ENCODE measurements around the gene AK9.
"Not testable (repeated sequence)": the region's sequence is repeated elsewhere in the genome, so short reads cannot be mapped to it uniquely, and the experiment has no call there.

The AK9 gene

DNA sequence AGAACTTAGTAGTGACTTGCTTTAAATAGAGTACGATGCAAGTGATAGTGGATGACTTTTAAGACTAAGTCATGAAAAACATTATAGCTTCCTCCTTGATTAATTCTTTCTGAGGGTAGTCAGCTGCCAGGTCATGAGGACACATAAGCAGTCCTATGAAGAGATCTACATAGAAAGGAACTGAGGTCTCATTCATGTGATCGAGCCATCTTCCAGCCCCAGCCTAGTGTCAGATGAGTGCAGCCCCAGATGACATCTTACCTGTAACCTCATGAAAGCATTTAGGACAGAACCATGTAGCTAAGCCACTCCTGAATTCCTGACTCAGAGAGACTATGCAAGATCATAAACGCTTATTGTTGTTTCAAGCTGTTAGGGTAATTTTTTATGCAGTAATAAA lies 67.7 kb downstream of the AK9 start:
- DNase-seq (ENCODE audit: low read depth), result no peak

DNA sequence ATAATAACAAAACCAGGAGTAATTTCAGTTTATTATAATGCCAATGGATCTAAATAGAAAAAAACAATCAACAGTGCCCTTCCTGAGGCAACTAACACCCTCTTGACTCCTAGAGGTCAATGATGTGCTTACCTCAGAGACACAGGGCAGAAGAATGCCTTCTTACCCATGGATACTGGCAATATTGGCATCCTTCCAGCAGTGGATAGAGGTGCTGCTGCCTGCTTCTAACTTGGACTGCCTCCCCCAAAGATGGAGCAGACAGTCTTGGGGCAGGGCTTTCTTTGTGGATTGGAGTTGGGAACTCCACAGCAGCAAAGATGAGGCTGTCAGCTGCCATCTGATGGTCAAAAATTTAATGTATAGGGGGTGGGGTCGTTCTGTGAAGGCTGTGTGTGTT lies 78.7 kb downstream of the AK9 start:
- no peak for DNase-seq (ENCODE audit: low read depth)

DNA sequence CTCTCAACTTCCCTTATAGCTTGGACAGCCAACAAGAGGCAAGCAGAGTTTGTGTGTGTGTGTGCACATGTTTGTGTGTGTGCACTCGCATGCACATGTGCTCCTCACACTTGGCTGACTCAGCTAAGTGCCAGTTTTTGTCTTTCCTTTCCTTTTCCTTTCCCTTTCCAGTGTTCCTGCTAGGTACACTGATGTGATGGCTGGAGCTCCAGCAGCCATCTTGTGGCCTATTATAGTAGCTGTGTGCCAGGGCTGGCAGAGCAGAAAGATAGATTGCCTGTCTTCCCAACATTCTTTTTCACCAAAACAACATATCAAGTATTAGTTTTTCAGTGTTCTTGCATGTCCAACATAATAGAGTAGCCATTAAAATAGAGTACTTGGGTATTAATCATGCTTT lies 79.5 kb downstream of the AK9 start:
- DNase-seq (ENCODE audit: low read depth), result no peak

DNA sequence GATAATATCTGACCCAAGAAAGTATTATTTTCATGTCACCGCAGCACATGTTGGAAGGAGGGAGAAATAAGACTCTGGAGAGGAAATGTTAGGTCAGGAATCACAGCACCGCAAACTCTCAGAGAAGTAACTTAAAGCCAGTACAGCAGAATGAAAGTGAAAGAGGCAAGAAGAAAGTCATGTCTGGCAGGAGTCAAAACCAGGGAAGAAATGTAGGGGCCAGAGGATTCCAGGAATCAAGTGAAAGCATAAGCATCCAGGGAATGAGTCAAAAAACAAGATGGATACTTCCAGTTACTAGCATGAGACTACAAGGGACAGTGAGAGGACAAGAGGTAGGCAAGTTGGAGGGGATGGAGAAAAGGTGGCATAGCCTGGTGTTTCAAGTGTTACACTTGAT lies 80.4 kb downstream of the AK9 start:
- no peak for DNase-seq (ENCODE audit: low read depth)

DNA sequence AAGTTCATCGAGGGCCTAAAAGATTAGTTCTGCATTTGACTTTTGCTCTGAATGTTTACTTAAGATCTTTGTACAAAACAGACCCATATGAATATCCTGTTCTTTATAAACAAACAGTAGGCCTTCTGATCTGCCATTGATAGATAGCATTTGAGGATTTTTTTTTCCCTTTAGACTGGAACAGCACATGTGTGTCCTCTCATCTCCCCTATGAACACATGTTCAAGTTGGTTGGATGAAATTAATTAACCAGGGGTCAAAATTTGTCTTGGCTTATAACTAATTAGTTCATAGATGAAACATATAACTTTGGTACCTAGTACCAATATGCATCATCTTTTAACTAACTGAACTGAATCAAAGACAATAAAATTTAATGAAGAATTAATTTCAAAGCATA lies 81.3 kb downstream of the AK9 start:
- DNase-seq (ENCODE audit: low read depth), result no peak

DNA sequence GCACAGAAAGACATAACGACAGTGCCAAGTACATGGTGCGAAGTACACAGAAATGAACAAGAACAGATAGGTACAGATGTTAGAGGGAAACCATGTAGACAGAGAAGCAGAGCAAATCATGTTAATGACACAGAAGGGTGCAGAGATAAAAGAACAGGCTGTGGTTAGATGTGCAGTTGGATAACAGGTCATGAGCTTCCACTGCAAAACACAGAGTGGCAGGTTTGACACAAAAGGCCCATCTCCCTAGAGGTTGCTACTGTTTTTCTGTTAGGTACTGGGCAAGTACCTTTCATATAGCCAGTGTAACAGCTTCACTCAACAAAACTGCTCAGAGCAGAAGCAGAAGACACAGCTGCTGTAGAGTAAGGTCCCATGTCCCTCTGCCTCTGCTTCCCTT lies 84.6 kb downstream of the AK9 start:
- DNase-seq (ENCODE audit: low read depth), result no peak

DNA sequence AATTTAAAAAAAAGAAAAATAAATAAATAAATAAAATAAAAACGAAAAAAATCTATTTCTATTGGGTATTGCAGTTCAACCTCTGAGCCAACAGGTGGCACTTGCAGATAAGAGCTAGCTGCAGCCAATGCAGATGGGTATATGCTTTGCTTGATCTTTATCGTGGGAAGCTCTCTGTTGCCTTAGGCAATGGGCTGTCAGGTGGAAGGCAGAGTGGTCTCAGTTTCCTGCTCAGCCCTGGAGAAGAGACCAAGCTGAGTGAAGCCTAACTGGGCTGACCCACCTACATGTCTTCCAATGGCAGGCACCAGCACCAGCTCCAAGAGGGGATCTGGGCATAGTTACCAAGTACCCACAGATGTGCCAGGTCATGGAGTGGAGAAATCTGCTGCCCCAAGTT lies 95.0 kb downstream of the AK9 start:
- no peak for DNase-seq (ENCODE audit: low read depth)

DNA sequence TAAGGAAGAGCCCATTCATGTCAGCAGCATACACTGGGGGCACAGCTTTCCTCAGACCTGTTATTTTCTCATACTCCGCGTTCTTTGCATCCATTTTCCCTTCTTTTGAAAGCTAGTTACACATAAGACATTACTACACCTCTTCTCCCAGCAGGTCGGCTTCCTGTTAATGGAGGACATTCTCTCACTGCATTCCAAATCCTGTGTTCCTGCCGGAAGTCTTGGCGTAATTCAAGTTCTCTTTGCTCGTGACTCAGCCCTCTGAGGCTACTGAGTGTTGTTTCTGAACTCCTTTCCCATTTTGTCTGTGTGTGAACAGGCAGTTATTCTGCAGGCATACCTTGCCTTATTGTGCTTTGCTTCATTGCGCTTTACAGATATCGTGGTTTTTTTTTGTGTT lies 110.5 kb downstream of the AK9 start:
- DNase-seq (ENCODE audit: low read depth), result no peak

DNA sequence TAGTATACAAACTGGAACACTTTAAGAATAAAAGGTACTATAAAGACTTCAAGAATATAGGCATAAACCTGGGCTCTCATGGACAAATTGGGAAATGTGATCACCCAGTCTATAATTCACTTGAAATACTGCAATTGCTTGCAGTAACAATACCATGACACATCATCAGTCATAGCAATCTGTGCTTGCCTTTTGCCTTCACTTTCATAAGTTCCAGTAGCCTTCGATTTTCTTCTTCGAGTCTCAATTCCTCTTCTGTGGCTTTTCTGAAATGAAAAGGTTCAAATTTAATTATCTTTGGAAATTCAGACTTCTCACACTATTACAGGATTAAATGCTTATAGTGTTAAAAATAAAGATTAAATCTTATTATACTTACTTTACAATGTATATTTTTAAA lies 111.6 kb downstream of the AK9 start:
- DNase-seq (ENCODE audit: low read depth), result no peak

DNA sequence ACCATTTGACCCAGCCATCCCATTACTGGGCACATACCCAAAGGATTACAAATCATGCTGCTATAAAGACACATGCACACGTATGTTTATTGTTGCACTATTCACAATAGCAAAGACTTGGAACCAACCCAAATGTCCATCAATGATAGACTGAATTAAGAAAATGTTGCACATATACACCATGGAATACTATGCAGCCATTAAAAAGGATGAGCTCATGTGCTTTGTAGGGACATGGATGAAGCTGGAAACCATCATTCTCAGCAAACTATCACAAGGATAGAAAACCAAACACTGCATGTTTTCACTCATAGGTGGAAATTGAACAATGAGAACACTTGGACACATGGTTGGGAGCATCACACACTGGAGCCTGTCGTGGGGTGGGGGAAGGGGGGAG lies 121.1 kb downstream of the AK9 start:
- not testable (repeated sequence) for DNase-seq (ENCODE audit: low read depth)

DNA sequence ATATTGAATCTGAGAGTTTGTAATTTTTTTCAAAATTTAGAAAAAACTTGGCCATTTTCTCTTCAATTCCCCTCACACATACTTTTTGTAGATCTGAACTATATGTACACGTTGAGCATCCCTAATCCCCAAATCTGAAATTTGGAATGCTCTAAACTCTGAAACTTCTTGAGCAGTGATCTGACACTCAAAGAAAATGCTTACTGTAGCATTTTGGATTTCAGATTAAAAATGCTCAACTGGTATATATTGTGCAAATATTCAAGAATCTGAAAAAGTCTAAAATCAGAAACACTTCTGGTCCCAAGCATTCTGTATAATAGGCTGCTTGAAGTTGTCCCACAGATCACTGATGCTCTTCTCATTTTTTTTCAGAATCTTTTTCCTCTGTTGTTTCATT lies 129.2 kb downstream of the AK9 start:
- no peak for DNase-seq (ENCODE audit: low read depth)

DNA sequence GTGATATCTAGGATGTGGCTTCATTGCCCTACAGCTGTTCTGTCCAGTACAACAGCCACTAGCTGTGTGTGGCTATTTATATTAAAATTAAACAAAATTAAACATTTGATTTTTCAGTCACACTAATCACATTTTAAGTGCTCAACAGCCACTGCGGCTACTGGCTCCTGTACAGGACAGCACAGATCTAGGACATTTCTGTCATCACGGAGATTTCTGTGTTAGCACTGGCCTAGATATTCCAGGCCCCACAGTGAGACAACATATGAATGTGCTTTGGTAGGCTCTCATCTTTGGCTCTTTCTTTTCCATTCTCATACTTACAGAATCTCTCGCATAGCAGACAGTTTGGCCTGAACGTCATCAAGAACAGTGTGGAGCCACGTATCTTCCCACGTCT lies 159.6 kb downstream of the AK9 start:
- DNase-seq (ENCODE audit: low read depth), result no peak

DNA sequence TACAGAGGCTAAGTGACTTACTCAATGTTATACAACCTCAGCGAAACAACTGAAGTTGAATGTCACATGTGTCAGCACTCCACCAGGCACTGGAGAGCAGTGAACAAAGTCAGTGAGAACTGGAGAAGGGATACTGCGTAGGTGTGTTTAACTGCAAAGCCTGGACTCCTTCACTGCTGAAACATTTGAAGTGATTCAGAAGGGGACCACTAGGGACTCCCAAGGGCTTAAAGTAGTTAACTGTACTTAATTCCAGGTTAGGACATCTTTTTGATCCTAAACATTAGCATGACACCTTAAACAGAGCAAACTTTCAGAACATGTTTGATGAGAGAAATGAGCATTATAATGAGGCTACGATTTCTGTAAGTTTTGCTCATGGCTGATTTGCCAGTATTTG lies 163.0 kb downstream of the AK9 start:
- DNase-seq (ENCODE audit: low read depth), result no peak

DNA sequence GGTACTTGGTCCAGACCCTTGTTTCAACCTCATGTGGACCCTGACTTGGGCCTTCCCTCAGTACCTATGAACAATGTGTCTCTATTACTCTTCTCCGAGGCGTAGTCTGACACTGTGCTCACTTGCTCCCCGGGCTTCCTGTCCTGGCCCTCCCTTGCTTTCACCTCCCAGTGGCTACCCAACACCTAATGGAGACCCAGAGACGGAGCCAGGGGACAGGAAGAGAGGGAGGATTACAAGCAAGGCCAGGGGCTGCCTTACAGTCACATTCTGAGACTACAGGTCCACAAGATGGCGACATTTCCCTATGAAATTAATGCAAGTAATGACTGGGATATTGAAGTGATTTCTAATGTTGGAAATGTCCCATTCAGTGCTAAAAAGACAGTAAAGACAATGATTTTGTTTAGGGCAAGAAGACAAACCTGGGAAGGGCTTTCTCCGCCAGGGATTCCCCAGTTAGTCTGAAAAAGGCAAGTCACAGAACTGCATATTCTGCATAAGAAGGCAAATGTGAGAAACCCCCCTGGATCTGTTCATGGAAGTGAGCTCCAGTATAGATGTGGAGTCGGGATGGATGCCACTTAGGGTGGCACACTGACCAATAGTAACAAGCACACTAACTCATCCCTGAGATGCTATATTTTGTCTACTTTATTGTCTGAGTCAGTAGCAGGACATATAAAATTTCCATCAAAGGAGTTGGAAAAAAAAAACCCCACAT lies 163.9 kb downstream of the AK9 start:
- peak; percentile 16 for DNase-seq (ENCODE audit: low read depth)

DNA sequence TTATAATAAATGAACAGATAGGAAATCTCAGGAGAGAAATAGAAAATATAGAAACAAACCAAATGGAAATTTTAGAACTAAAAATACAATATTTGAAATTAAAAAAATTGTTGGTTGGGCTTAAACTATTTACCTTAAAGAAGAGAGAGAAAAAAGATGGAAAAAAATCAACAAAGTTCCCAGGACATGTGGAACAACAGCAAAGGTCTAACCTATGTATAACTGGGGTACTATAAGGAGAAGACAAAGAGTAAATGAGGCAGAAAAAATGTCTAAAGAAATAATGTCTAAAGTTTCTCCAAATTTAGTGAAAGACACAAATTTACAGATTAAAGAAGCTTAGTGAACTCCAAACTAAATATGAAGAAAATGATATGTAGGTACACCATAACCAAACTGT lies 166.9 kb downstream of the AK9 start:
- DNase-seq (ENCODE audit: low read depth), result no peak

DNA sequence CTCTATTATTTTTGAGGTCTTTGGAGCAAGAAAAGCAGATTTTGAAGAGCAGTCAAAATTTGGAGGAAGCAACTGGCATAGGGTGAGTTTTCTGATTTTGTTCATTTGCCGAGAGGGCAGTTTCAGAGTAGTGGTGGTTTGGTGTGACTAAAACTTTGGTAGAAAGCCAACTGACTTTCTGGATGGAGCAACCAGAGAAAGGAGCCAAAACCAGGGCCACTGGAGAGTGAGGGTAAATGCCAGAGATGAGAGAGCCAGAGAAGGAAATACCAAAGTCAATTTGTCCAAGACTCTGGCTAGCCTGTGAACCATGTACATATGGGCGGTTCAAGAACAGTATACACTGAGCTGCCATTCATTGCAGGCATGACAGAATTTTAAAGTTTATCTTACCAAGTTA lies 167.5 kb downstream of the AK9 start:
- DNase-seq (ENCODE audit: low read depth), result no peak

DNA sequence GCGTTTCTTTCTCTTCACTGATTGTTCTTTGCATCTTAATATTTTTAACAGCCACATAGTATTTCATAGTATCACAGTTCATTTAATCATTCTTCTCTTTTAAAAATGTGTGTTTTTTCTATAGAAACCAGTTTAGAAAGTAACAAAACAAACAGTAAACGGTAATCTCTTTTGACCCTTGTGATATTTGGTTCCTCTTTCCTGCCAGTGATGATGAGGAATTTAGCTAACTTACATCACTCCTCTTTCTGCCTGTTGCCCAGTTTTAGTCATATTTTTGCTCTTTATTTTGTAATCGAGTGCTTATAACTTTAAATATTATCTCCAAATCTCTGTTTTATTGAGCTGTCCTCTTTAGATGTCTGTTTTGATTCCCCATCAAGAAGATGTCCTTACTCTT lies 169.9 kb downstream of the AK9 start:
- DNase-seq (ENCODE audit: low read depth), result no peak

DNA sequence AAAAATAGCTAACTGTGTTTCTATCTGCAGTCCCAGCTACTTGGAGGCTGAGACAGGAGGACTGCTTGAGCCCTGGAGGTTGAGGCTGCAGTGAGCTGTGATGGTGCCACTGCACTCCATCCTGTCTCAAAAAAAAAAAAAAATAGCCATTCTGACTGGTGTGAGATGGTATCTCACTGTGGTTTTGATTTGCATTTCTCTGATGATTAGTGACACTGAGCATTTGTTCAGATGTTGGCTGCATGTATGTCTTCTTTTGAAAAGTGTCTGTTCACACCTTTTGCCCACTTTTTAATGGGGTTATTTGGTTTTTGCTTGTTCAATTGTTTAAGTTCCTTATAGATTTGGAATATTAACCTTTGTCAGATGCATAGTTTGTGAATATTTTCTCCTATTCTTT lies 171.4 kb downstream of the AK9 start:
- not testable (repeated sequence) for DNase-seq (ENCODE audit: low read depth)

DNA sequence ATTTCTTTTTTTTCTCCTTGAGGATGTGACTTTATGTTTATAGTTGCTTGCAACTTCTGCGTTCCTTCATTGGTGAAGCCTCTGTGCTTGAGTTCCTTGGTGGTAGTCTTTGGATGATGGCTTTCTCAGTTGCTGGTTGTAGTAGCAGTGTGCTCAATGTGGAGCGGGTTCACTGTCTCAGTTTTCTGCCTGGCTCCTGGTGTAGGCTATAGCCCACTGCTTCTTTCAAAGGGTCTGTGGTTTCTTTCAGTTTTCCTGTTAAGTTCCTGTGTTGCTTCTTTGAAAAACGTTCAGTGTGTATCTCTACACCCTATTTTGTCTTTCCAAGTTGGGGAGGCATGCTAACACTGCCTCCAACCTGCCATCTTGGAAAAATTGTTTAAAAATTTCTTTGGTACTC lies 174.1 kb downstream of the AK9 start:
- DNase-seq (ENCODE audit: low read depth), result no peak

DNA sequence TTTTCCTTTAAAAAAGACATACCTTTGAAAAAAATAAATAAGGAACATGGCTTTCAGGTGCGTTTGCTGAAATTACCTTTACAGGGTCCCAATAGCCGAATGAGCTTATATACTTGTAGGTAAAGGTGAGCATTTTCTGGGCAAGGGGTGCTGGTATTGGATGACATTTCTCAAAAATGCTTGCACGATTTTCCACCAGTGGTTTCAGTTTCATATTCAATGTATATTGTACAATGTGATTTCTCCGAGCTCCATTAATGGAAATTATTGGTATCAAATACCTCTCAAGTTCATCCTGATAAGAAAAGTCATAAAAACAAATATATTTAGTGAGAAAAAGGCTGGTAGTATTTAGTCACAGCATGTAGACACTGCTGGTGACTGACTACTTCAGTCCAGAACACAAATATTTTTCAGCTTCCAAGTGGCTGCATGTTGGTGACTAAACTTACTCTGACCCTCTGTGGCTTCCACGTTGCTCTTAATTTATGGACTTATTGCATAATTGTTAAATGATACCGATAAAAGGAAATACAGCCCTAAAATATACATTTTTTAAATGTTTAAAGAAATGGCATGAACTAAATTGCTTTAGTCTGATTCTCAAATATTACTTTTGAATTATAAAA lies 175.1 kb downstream of the AK9 start:
- no peak for DNase-seq (ENCODE audit: low read depth)

DNA sequence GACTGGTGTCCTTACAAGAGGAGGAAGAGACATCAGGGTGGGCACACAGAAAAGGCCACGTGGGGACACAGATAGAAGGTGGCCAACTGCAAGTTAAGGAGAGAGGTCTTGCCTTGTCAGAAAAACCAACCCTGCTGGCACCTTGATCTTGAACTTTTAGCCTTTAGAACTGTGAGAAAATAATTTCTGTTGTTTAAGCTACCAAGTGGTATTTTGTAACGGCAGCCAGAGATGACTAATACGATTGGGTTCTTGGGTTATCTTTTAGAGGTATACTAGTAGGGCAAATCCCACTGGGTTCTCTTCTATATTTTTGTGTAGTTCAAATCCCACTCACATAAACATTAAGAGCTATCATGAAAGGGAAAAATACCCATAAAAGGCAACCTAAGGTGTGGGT lies 176.1 kb downstream of the AK9 start:
- DNase-seq (ENCODE audit: low read depth), result no peak

DNA sequence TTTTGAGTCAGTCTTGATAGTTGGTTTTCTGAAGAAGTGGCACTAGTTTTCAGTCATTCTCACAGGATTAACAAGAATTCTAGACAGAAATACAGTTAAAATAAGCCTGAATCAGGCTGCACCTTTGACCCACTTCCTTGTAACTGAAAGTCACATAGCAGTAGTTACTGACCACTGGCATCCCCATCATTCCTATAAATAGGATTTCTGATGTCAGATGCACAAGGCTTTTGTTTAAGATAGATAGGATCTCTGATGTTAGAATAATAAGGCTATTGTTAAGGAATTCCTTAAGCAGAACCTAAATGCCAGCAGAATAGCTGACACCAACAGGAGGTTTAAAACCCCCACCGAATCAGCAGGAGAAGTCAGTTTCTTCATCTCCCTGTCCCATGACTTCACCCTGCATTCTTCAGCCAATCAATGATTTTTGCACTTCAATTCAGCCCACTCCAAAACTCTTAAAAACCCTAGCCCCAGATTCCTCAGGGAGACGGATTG lies 177.4 kb downstream of the AK9 start:
- no peak for DNase-seq (ENCODE audit: low read depth)

DNA sequence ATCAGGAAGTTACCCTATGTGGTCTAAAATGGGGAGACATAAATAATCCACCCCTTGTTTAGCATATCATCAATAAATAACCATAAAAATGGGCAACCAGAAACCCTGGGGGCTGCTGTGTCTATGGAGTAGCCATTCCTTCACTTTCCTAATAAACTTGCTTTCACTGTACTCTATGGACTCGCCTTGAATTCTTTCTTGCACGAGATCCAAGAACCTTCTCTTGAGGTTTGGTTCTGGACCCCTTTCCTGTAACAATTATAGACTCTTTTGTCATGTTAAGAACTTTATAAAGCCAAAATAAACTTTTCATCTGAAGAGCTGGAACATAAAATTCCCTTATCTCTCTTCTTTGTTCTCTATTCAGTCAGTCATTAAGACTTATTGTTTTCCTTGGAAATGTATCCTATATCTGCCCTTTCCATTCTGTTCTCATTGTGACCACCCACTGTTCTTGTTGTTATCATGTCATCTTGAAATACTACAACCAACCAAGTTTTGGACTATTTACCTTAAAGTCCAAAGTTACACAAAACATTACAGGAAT lies 178.7 kb downstream of the AK9 start:
- DNase-seq (ENCODE audit: low read depth), result no peak

DNA sequence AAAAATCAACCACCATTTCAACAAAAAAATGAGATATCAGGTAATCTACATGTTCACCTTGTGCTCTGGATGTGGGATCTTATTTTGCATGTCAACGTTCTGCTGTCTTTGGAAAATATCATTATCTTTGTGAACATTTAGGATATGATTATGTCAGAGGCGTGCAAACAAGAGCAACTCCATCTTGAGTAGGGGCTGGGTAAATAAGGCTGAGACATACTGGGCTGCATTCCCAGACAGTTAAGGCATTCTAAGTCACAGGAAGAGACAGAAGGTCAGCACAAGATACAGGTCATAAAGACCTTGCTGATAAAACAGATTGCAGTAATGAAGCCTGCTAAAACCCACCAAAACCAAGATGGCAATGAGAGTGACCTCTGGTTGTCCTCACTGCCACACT lies 179.2 kb downstream of the AK9 start:
- DNase-seq (ENCODE audit: low read depth), result no peak
